Renal cortex interstitium (tissue), 11 donors: ENCODE data around the gene GJC1. TPM values are rescaled to one million over a fixed set of nuclear protein-coding genes. Genes with fewer than 3 reads are reported as not detected.
A peak's percentile ranks its signal among the peaks of the same experiment; 100 is the strongest.
"Not testable (repeated sequence)": the region's sequence is repeated elsewhere in the genome, so short reads cannot be mapped to it uniquely, and the experiment has no call there.

Experiments
- DNase-seq, 11 donors: peaks; one replicate each; pipeline ENCODE4 v3.0.0-alpha.2; 2013; ENCODE audit warnings: low read depth in 9 of 11, low spot score in 4 of 11; ENCODE audit errors: extremely low read depth in 1 of 11
- polyA plus RNA-seq, 3 donors: library from polyadenylated mRNA; unstranded; fragments of 120-200 nt; gene quantifications; one replicate each; pipeline ENCODE4 v1.2.1, GENCODE V29; 2013; ENCODE audit not compliant: insufficient read length in 3 of 3

GJC1 gene
- polyA plus RNA-seq, 3 donors, result 21.0 to 29.1 (median 28.4) TPM

DNA sequence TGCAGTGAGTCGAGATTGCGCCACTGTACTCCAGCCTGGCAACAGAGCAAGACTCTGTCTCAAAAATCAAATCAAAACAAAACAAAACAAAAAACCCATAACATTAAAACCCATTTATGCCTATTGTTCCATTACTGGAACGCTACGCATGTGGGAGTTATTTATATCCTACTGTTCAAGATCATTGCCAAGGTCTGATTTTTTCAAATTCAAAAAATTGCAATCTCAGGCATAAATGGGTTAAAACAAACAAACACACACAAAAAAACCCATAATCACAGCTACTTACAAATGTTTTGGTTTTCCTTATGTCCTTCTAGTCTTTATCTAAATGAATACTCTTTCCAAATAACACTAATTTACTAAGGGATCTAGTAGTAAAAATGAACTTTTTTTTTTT lies 17.8 kb downstream of the GJC1 start:
- no peak for DNase-seq

DNA sequence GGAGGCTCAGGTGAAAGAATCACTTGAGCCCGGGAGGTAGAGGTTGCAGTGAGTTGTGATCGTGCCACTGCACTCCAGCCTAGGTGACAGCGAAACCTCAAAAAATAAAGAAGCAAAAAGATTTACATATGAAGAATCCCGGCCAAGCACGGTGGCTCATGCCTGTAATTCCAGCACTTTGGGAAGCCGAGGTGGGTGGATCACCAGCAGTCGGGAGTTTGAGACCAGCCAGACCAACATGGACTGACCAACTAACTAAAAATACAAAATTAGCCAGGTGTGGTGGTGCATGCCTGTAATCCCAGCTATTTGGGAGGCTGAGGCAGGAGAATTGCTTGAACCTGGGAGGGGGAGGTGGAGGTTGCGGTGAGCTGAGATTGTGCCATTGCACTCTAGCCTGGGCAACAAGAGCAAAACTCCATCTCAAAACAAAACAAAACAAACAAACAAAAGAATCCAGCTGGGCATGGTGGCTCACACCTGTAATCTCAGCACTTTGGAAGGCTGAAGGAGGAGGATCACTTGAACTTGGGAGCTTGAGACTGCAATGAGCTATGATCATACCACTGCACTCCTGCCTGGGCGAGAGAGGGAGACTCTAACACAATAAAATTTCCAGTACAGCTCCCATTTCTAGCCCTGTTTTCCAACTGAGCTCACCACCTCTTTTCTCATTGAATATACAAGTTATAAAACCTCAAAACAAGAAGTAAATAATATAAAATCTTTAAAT lies 21.3 kb downstream of the GJC1 start:
- not testable (repeated sequence) for DNase-seq

DNA sequence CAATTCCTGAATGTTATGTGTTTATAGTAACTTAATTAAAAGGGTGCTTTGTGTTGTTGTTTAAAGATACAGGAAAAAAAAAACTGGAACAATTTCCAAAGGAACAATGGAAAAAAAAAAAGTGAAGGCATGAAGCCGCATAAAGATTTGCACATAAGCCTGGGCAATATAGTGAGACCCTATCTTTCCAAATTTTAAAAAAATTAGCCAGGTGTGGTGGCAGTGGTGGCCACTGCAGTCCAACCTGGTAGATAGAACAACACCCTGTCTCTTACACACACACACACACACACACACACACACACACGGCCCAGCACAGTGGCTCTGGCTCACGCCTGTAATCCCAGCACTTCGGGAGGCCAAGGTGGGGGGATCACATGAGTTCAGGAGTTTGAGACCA lies 21.9 kb downstream of the GJC1 start:
- DNase-seq, result no peak

DNA sequence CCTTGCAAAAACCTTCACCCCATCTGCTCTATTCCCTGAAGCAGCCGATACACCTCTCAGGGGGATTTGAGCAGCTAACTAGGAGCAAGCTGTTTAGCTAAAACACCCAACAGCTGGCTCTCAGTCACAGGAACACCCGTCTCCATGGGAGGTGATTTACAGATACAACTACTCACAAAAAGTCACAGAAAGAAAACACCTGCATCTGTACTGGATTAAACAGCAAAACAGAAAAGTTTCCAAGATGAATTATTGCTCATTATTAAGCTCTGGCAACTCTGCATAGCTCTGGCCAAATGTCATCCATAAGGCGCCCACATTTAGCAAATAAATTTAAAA lies 22.3 kb downstream of the GJC1 start:
- peak in 2 of 11 donors; percentile 22 to 23 for DNase-seq

DNA sequence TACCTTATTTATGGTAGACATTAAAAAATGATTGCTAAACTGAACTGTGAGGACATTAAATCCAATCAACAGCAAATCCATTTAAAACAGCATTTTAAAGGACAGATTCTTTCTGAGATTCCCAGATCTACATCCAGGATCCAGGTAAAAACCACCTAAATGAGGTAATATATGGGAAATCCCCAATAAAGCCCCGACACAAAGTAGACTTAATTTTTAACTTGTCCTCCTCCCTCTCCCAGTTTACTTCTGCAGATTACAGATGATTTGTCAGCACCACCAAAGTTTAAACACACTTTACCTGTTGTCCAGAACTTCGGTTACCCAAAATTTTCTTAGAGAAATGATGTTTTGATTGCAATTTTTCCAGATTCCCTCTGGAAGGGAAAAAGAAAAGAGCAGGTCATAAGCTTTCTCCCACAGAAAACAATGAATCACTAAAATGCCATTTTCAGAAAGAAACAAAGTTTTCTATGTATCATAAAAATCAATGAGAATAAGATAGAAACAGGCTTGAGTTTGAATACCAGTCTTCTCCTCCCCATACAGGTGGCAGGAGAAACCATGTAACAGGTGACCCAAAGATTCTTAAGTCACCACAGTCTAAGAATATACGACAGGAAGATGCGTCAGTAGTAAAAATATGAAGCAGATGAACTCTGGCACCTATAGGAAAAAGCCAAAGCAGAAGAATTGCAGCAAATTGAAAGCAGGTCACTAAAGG lies 22.8 kb downstream of the GJC1 start:
- no peak for DNase-seq

DNA sequence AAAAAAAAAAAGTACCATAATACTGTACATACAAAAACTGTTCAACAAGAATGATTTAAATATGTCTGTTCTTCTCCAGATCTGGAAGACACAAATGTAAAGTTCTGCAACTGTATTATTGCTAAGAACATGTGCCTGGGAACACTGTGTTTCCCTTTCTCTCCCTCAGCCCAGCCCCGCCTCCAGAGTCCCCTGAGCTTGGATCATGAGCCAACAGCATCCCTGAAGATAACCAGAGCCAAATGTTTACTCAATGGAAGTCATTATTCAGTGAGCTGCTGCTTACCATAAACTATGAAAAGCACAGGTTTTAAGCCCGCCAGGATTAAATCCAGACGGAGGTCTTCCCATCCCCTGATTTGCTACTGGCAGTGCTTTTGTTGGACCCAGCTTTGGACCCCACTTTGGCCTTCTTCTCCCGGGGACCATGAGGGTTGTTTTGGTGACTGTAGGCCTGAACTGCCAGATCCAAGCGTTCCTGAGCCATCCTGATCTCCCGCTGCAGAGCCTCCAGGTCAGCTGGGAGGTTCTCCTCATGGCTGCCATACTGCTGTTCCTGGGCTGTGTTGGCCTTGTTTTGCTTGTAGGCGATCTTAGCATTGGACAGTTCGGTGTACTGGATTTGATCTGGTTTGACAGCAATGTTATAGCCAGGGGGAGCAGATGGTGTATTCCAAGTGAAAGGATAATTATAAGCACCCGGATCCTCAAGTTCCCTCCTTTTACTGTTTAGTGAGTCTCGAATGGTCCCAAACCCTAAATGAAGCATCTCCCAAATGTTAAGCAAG lies 25.6 kb downstream of the GJC1 start:
- DNase-seq, result no peak

DNA sequence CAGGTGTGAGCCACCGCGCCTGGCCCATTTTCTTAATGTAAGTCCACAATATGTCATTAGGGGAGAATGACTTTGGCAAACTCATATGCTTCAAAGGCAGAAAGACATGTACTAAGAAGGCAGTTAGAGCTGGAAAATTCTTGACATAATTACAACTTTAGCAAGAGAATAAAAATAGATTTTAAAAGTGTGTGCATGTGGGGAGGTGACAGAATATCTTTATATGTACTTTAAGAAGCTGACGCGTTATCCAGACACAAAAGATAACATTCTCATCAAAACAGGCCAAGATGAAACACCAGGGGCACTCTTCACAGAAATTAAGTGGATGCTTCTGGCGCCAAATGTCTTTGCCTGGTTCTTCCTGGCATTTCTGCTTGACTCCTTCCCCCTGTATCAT lies 28.2 kb downstream of the GJC1 start:
- DNase-seq, result no peak

DNA sequence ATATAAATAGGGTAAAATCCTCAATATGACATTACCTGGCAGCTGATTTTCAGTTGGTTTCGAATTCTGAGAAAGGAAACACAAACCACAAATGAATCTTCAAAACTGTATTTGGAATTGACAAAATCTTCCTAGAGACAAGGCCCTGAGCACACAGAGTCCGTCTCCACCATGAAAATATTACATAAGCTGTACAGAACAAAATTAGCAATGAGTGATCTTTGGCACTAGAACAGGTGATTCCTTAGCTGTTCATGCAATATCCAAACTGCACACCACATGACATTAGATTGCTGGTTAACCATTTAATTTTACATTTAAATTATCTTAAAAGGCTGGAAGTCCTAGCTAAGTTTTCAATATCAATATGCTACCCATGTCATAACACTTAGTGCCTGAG lies 31.7 kb downstream of the GJC1 start:
- DNase-seq, result no peak

DNA sequence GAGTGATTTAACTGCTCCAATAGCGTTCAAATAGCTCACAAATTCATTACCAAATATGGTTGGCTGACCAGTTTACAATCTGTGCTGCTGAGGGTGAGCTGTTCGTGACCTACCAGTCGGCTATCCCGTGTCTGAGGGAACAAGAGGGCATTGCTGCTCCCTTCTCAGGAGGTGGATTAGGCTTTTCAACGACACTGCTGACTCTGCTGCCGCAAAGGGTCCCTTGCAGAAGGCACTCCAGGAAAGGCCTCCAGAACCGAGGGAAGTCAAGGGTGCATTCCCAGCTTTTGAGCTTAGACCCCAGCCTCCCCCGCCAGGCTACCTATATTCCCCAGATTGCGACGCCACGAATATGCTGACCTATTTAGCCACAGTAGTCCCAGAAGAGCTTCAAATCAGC lies 32.3 kb downstream of the GJC1 start:
- no peak for DNase-seq

DNA sequence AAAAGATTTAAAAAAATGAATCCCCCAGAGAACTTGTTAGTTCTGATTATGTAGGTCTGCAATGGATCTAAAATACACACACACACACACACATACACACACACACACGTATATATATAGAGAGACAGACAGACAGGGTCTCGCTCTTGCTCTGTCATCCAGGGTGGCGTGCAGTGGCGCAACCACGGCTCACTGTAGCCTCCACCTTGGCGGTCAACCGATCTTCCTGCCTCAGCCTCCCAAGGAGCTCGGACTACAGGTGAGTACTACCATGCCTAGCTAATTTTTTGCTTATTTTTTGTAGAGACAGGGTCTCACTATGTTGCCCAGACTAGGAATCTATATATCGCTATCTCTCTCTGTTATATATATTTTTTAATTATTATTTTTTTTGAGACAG lies 33.4 kb downstream of the GJC1 start:
- no peak for DNase-seq

DNA sequence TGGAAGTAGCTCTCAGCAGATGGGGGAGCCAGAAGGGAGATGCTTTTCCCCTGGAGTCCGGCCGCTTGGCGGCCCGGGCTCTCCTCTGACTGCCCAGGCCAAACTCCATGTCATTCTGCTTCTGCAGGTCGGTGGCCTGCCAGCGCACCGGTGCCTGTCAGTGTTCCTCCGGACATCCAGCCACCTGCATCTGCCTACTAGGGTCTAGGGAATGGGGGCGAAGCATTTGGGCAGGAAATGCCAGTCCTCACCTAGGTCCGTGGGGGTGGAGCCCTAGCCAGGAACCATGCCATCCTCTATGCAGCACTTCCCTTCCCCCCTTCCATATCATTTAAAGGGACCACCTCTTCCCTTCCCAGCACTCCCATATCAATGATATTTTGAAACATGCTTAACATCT lies 34.2 kb downstream of the GJC1 start:
- DNase-seq, result no peak

DNA sequence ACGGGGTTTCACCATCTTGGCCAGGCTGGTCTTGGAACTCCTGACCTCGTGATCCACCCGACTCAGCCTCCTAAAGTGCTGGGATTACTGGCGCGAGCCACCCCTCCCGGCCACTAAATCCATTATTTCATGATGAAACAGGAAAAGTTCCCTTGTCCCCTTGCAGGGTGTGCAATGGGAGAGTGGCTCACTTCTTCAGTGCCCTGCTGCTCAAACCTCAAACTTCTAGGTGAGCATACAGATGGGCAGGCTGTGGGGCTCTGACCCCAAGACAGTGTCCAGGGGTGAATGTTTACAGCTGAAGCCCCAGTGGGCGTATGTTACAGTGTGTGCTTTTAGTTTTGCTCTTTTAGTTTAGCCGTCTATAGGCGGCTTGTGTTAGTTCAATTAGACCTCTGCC lies 34.7 kb downstream of the GJC1 start:
- DNase-seq, result no peak

DNA sequence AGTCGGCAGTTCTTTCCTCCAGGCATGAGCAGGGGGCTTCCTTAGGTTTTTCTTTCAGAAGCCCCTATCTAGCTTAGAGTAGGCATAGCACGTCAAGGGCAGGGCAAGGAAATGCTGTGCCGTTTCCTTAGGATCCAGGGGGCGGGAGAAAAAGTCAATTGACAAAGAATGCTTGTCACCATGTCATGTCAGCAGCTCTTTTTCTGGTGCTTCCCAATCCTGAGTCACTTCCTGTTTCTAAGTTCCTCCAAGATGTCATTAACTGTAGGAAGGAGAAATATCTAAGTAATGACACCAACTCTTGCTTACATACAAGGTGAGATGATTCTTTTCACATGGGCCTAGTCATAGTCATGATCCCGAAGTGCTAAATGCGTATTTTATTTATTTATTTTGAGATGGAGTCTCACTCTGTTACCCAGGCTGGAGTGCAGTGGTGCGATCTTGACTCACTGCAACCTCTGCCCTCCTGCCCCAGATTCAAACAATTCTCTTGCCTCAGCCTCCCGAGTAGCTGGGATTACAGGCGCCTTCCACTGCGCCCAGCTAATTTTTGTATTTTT lies 35.2 kb downstream of the GJC1 start:
- no peak for DNase-seq

DNA sequence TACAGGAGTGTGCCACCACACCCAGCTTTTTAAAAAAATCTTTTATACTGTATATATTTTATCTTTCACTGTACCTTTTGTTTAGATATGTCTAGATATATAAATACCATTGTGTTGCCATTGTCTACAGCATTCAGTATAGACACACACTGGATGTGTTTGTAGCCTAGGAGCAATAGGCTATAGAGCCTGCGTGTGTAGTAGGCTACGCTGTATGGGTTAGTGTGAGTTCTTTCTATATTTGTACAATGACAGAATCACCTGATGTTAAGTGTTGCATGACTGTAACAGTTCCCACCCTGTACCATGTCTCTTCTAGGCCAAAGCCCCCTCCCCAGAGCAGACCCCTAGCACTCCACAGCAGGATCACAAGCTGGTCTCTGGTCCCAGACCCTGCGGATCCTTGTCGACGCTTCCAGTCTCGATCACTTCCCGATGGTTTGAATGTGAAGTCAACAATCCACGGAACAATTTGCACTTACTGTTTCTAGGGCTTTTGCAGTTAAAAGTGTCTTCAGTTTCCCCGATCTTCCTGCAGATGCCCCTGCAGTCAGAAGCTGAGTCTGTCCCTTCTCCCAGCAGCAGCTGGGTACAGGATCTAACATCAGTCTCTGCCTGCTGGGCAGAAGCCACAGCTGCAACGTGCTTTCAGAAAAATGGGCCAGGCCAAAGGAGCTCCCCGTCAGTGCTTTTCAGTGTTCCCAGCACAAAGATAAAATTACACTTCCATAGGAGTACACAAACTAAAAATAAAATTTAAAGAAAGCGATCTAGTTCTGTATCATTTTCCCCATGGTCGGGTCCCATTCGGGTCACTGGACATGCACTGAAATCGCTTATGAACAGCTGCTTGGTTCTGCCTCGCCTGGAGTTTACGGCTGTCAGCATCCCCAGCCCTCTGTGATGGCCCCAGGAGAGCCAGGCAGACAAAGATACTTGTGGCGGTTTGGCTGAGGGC lies 35.9 kb downstream of the GJC1 start:
- no peak for DNase-seq

DNA sequence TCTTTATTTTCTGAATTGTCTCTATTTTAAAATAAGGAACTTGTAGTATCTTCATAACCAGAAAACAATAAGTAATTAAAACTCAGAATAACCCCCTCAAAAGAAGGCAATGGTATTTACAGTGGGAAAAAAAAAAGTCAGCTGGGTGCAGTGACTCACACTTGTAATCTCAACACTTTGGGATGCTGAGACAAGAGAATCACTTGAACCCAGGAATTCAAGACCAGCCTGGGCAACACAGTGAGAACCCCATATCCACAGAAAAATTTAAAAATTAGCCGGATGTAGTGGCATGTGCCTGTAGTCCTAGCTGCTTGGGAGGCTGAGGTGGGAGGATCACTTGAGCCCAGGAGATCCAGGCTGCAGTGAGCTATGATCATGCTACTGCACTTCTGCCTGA lies 37.8 kb downstream of the GJC1 start:
- DNase-seq, result no peak

DNA sequence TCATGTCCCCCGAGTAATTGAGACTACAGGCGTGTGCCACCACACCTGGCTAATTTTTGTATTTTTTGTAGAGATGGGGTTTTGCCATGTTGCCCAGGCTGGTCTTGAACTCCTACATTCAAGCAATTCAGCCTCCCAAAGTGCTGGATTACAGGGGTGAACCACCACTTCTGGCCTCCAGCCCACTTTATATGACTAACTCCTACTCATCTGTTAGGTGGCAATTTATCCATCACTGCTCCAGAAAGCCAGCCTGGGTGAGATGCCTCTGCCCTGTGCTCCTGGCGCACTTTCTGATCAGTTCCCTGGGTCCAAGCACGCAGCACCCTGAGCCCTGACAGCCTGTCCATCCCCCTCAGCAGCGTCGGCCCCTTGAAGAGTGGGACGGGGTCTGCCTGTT lies 41.9 kb downstream of the GJC1 start:
- DNase-seq, result no peak

DNA sequence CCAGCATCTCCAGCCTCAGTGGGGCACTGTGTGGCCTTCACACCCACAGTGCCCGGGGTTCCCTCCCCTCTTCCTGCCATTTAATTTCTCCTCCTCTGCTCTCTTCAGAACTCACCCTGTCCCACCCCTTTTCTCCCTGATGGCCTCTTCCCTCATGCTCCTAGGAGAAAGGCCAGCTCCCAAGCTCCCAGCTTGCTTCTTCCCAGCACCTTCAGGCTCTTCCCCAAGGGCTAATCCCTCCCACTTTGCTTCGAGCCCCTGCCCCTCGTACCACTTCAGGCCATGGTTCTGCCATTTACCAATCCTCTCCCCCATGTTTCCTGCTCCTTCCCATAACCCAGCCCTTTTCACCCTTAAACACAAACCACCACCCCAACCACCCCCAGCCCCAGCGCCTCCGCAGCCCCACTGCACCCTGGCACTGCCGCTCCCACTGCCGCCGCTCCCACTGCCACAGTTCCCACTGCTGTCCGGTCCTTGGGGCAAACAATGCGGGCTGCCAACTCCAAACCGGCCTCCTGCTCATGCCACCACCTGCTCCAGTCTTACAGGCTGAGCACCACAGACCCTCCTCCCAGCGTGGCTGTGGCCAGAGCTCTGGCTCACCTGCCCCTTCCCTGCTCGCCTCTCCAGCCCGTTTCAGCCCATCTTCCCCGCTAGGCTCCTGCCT lies 42.7 kb downstream of the GJC1 start:
- DNase-seq, result no peak

DNA sequence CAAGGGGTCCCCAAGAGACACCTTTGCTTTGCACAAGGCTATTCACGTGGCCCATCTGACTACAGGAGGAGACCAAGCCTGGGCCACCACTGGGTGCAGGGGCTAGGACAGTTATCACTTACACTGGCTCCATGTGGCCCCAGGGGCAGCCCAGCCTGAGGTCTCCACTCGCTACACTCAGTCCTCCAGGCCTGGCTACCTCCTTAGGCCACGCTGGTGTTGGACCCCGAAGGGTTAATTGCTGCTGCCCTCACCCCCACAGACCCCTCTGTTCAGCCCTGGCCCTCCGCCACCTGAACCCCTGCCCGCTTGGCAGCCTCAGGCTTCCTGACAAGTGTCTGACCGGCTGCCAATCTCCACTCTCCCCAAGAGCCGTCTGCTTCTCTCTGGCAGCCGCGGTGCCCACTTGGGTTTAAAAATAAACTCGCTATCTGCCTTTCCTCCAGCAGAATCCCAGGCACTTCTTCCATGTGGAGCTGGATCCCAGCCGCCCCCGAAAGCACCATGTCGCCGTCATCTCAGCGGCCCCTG lies 43.5 kb downstream of the GJC1 start:
- DNase-seq, result no peak
